Amniotic epithelial cell (primary cell): ENCODE results near the gene SPECC1L.

ENCODE experiments used
- DNase-seq: peaks from one replicate; pipeline ENCODE4 v3.0.0-alpha.2; 2010; ENCODE audit warnings: low read depth

The SPECC1L gene

DNA sequence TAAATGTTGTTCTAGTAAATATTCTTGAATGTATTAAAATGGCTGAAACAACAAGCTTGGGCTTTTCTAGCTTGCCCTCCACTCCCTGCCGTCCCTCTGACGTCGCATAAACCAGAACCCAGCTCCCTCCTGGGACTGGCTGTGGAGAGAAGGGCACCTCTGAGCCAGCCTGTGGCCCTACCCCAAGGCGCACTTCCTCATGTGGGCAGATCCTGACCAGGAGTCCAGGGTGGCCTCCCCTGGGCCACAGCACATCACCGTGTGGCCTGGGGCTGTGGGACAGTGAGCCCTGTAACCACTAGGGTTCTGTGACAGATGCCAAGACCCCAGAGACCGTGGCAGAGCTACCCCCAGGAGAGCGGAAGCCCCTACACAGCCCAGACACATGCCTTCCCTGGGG is 146.6 kb downstream of the SPECC1L start:
- DNase-seq = no peak

- peak; percentile 75 for DNase-seq
Observed at GRCh38 chr22:24417901-24418641, 147.4 kb downstream of the SPECC1L start.

DNA sequence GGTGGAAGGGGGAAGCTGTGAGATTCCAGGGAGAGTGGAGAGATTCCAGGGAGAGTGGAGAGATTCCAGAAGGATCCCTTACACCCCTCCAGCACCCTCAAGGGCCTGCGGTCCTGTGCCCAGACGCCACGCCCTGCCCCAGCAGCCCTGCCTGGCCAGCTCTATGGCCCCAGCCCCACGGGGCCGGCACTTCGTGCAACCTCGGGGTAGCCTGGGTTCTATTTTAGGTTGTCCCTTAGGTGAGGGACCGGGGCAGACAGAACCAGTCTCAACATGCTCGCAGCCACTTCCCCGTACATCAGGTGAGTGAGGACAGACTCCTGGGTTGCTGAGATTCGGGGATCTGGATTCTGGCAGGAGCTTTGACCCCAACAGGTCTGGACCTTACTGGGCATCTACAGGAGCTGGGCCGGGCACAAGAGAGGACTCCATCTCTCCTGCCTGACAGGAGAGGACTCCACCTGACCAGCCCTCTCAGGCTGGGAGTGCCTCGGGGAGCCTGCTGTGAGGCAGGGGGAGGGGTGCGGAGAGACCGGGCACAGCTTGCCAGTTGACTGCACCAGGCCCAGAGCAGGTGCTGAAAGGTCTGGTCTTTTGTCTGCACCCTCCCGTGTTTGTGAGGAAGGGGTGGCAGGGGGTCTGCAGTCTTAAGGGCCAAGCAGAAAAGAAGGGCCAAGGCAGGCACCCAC is 148.3 kb downstream of the SPECC1L start:
- no peak for DNase-seq

- no peak for DNase-seq
Observed at GRCh38 chr22:24419475-24419850, 148.8 kb downstream of the SPECC1L start.

GRCh38 chr22:24420072-24420976 is 149.7 kb downstream of the SPECC1L start:
- DNase-seq = no peak

DNA sequence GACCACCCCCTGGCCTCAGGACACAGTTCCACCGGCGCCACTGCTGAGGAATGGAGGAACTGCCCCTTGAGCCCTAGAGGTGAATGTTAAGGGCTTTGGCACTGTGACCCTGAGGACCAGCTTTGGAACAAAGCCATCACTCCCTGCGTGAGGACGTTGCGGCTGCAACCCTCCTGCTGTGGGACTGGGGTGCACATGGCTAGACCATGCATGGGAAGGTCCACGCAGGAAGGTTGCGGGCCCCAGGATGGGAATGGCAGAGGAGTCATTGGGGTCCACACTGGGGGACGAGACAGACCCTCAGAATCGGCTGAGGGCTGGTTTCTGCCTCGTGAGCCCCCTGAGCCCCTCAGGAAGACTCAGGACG is 150.3 kb downstream of the SPECC1L start:
- no peak for DNase-seq

GRCh38 chr22:24421428-24421931 is 150.8 kb downstream of the SPECC1L start:
- no peak for DNase-seq

- no peak for DNase-seq
Observed at GRCh38 chr22:24422102-24422665, 151.6 kb downstream of the SPECC1L start.

- no peak for DNase-seq
Observed at GRCh38 chr22:24423519-24424000, 152.9 kb downstream of the SPECC1L start.

- no peak for DNase-seq
Observed at GRCh38 chr22:24424001-24424900, 153.6 kb downstream of the SPECC1L start.

DNA sequence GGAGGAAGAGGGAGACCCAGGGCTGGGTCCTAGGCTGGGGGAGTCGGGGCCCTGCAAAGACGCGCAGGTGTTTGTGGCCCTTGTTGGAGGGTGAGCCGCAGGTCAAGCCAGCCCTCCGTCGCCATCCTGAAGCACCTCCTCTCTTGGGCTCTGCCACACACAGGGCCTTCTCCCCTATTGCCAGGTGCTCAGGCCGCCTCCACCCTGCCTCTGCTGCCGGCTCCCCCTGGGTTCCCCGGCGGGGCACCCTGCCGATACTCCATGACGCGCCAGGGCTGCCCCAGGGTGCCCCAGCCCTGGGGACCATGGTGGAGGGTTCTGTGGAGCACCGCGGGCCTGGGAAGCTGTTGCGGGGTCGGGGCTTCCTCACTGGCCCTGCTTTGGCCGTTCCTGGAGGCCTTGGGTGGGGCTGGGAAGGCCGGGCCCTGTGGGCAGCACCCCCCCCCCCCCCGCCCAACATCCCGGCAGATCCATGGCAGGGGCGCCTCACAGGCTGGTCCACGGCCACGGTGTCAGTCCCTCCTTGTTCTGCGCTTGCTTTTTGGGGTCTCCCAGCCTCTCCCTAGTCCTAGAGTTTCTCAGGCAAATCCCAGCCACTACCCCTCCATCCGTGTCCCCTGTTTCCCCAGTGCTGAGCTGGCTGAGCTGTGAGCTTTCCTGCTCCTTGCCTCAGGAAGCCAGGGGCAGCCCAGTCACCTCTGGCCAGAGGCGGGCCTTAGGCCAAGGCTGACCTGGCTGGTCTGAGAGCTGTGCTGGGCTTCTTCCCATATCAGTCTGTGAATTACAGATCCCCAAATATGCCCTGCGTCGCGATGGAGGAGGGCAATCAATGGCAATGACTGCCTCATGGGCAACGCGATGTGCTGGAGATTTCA is 154.5 kb downstream of the SPECC1L start:
- DNase-seq = no peak

DNA sequence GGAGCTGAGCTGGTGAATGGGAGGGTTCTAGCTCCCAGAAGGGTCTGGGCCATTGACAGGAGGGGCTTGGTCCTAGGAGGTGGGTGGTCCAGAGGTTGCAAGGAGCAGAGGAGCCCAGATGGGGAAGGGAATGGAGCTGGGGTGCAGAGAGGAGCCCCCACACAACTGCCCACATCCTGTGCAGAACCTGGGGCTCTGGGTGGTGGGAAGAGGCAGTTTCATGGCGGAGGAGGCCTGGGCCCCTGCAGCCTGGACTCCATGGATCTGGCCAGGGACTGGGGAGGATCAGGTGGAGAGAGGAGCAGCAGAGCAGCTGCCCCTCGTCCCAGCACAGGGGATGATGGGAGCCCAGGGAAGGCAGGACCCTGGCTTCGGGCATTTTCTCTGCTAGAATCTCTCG is 155.8 kb downstream of the SPECC1L start:
- DNase-seq = no peak

DNA sequence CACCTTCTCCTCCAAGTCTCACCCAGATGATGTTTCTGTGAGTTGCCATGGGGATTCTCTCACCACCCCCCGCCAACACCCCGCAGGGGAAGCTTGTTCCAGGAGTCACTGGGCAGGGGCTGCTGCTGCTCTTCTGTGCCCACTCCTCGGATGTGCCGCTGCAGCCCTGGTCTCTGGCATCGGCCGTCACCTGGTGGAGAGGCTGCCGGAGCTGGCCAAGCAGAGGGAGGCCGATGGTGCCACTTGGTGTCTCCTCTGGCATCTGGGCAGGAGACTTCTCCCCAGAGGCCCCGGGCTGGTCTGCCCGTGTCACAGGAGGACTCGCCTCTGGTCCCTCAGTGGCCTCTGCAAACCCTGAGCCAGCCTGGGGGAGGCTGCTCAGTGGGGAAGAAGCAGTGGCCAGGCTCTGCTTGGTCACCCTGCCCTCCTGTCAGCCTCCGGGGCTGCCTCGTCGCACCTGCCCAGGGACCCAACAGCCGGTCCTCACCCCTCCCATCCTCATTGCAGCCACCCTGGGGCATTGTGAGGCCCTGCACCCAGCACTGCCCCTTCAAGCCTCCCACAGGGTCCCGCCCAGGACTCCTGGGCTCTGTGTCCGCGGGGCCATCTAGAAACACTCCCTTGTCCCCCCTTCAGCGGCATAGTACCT is 156.3 kb downstream of the SPECC1L start:
- no peak for DNase-seq

GRCh38 chr22:24427500-24428164 is 157.0 kb downstream of the SPECC1L start, which contains the start of gene ADORA2A:
TSS of gene ADORA2A (plus strand) at chr22:24427599. CDS start at chr22:24433405, 5,806 bp downstream.
- no peak for DNase-seq

DNA sequence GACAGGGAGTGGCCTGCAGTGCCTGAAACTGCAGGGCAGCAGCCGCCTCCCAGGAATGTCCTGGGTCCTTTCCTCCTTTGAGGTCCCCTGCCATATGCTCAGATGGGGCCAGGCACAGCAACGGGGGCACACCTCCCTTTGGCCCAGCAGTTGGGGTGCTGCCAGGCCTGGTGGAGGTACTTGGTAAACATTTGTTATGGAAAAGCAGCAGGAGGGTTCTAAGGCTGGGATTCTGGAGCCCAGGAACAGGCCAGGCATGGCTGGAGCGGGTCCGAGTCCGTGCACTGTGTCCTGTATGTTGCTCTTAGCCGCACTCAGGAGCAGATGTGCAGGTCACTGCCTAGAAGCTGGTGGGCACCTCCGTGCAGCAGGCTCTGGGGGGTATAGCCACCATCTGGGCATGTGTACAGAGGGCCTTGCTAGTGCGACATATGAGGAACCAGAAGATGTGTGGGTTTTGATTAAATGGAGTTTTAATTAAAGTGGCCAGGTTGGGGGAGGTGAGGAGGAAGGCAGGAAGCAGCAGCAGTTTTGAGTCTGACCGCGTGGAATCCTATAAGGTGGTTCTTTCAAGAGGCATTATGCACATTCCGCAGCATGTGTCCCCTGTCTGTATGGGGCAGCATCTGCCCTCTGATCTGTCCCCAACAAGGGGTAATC is 158.2 kb downstream of the SPECC1L start:
- no peak for DNase-seq

DNA sequence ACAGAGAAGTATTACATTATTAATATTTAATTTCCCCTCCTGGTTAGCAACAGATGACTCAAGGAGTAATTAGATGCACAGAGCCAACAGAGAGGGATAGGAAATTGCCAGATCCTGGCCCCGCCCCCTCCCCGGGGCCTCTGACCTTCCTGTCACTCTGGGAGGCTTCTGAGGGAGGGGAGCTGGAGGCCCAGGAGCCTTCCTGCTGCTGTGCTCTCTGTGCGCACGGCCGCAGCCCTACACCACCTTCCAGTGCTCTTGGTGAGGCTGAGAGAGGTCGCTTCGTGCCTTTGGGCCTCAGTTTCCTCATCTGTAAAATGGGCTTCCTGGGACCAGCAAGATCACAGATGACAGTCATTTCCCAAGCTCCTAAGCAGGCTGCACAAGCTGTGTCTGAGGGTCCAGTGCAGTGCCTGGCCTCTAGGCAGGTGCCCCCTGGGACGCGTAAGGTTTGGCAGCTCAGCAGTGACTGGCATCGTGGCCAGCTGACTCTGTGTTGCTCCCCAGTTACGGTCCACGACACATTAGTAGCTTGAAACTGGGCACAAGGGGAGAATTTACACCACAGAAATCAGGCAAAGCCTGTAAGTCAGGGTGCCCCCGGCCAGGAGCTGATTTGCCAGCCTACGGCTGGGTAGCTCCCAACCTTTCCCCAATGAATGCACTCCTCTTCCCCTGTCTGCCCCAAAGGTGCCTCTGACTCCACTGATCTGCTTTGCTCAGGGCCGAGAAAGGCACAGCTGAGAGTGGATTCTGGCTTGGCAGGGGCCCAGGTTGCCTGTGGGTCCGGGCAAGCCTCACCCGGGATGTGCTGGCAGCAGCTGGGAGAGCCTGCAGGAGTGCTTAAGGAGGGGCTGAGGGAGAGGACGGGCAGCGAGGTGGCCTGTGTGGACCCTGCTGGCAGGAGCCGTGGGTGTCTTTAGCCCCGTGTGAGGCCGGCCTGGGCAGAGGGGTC is 159.1 kb downstream of the SPECC1L start:
- DNase-seq = peak; percentile 19
